ENCODE results near the gene VNN1.
"Not testable (repeated sequence)": the region's sequence is repeated elsewhere in the genome, so short reads cannot be mapped to it uniquely, and the experiment has no call there.

Gene VNN1

DNA sequence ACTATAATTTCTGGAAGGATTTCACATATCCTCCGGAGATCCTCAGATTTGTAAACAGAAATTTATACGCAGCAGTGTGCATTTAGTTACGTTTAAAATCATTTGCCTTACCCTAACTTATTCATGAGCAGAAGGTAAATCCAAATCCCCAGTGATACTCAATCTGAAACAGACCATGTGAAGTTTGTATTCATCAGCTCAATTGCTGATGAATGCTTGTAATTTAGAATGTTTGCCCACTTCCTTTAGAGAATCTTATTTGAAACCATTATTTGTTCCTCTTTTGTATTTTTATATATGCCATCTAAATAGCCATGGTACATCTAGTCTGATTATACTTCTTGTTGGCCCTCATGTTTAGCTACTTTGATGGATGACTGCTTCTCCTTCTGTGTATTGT lies 70.3 kb downstream of the VNN1 start:
- no peak overlapping the region for H3K4me3 ChIP-seq (replicated peaks; ENCODE audit: low read depth, low read length)
- TF ChIP-seq, protein P1, sequence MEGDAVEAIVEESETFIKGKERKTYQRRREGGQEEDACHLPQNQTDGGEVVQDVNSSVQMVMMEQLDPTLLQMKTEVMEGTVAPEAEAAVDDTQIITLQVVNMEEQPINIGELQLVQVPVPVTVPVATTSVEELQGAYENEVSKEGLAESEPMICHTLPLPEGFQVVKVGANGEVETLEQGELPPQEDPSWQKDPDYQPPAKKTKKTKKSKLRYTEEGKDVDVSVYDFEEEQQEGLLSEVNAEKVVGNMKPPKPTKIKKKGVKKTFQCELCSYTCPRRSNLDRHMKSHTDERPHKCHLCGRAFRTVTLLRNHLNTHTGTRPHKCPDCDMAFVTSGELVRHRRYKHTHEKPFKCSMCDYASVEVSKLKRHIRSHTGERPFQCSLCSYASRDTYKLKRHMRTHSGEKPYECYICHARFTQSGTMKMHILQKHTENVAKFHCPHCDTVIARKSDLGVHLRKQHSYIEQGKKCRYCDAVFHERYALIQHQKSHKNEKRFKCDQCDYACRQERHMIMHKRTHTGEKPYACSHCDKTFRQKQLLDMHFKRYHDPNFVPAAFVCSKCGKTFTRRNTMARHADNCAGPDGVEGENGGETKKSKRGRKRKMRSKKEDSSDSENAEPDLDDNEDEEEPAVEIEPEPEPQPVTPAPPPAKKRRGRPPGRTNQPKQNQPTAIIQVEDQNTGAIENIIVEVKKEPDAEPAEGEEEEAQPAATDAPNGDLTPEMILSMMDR (IDR thresholded peaks at IDR 0.05; ENCODE audit: low read length, missing control alignments) = no peak
- no peak for DNase-seq (ENCODE audit: low read depth)

DNA sequence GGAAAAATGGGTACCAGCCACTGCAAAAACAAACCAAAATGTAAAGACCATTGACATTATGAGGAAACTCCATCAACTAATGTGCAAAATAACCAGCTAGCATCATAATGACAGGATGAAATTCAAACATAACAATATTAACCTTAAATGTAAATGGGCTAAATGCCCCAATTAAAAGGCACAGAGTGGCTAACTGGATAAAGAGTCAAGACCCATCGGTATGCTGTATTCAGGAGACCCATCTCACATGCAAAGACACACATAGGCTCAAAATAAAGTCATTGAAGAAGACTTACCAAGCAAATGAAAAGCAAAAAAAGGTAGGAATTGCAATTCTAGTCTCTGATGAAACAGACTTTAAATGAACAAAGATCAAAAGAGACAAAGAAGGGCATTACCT lies 76.7 kb downstream of the VNN1 start:
- not testable (repeated sequence) for H3K4me3 ChIP-seq (replicated peaks; ENCODE audit: low read depth, low read length); DNase-seq (ENCODE audit: low read depth)

DNA sequence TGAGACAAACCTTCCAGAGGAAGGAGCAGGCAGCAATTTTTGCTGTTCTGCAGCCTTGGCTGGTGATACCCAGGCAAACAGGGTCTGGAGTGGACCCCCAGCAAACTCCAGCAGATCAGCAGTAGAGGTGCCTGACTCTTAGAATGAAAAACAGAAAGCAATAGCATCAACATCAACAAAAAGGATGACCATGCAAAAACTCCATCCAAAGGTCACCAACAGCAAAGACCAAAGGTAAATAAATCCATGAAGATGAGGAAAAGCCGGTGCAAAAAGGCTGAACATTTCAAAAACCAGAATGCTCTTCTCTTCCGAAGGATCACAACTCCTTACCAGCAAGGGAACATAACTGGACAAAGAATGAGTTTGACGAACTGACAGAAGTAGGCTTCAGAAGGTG lies 77.9 kb downstream of the VNN1 start:
- DNase-seq (ENCODE audit: low read depth); H3K4me3 ChIP-seq (replicated peaks; ENCODE audit: low read depth, low read length): not testable (repeated sequence)

DNA sequence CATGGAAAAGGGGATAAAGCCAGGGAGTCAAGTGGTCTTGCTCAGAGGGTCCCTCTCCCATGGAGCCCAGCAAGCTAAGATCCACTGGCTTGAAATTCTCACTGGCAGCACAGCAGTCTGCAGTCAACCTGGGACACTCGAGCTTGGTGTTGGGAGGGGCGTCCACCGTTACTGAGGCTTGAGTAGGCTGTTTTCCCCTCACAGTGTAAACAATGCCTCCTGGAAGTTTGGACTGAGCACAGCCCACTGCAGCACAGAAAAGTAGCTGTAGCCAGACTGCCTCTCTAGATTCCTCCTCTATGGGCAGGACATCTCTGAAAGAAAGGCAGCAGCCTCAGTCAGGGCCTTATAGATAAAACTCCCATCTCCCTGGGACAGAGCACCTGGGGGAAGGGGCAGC lies 78.6 kb downstream of the VNN1 start:
- DNase-seq (ENCODE audit: low read depth); H3K4me3 ChIP-seq (replicated peaks; ENCODE audit: low read depth, low read length): not testable (repeated sequence)

DNA sequence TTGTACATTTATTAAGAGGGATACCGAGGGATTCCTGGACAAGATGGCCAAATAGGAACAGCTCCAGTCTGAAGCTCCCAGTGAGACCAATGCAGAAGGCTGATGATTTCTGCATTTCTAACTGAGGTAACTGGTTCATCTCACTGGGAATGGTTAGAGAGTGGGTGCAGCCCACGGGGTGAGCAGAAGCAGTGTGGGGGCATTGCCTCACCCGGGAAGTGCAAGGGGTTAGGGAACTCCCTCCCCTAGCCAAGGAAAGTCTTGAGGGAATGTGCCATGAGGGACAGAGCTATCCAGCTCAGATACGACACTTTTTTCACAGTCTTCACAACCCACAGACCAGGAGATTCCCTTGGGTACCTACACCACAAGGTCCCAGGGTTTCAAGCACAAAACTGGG lies 79.1 kb downstream of the VNN1 start:
- no peak for DNase-seq (ENCODE audit: low read depth)
- TF ChIP-seq, protein P1 (IDR thresholded peaks at IDR 0.05; ENCODE audit: low read length, missing control alignments) = no peak

DNA sequence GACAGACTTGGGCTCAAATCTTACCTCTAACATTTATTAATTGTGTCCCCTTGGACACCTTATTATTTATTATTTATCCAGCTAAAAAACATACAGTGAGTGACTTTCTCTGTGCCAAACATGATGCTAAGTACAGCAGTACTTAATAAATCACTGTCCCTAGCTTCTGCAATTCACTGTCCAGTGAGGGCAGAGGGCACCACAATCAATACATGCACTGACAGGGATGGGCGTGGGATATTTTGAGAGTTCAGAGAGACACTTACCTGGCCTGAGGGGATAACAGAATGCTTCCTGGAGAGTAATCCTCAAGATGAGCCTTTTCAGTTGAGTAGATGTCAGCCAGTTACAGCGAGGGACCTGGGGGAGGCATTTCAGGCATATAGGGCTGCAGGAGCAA lies 80.5 kb downstream of the VNN1 start:
- no peak for DNase-seq (ENCODE audit: low read depth)
- TF ChIP-seq, protein P1 (IDR thresholded peaks at IDR 0.05; ENCODE audit: low read length, missing control alignments) = no peak
- H3K4me3 ChIP-seq (replicated peaks; ENCODE audit: low read depth, low read length) = no peak overlapping the region

More for the DNA sequence above, 79.1 kb downstream of the VNN1 start:
- H3K4me3 ChIP-seq (replicated peaks; ENCODE audit: low read depth, low read length) = no peak overlapping the region
